Ovary (tissue), 9 donors: Measurements from ENCODE around the gene ABLIM2. TPM values are rescaled to one million over a fixed set of nuclear protein-coding genes. Genes with fewer than 3 reads are reported as not detected.

Experiments used
- DNase-seq, 5 donors: peaks; one replicate each; pipeline ENCODE4 v3.0.0-alpha.2; 2019 to 2020
- H3K27ac ChIP-seq, 2 donors: fragments of 200-600 bp; one replicate each; pipeline versions ENCODE4 v1.5.1 to v1.8.0; 2019 to 2022
- H3K27me3 ChIP-seq: fragments of 200-600 bp; one replicate; pipeline ENCODE4 v1.8.0; 2022
- H3K36me3 ChIP-seq: fragments of 200-600 bp; sonication (generic); one replicate; pipeline ENCODE4 v1.5.1; 2019
- H3K4me1 ChIP-seq: one replicate; pipeline ENCODE4 v1.8.1; 2013; ENCODE audit warnings: mild to moderate bottlenecking, moderate library complexity; ENCODE audit not compliant: insufficient read depth
- H3K4me3 ChIP-seq: fragments of 200-600 bp; sonication (generic); one replicate; pipeline ENCODE4 v1.5.1; 2017
- H3K9me3 ChIP-seq, 2 donors: fragments of 200-600 bp in 1 of 2; sonication (generic) in 1 of 2; one replicate each; pipeline versions ENCODE4 v1.5.1 to v1.8.1; 2013 to 2019; ENCODE audit warnings: mild to moderate bottlenecking in 1 of 2, moderate library complexity in 1 of 2
- CTCF ChIP-seq, 3 donors: fragments of 450-650 bp in 2 of 3; fragments of 200-600 bp in 1 of 3; IDR thresholded peaks; one replicate each; pipeline versions ENCODE4 v1.5.1 to v1.8.0; 2016 to 2022; ENCODE audit warnings: antibody characterized with exemption in 3 of 3, mild to moderate bottlenecking in 1 of 3
- EP300 ChIP-seq: sonication (generic); formaldehyde crosslinking; IDR thresholded peaks from one replicate; pipeline ENCODE4 v1.6.1; 2017; ENCODE audit warnings: antibody characterized with exemption
- POLR2A ChIP-seq: fragments of 450-650 bp; IDR thresholded peaks from one replicate; pipeline ENCODE4 v1.6.1; 2017; ENCODE audit warnings: antibody characterized with exemption, mild to moderate bottlenecking, moderate library complexity
- WGBS, 3 donors: extraction: QIAGEN DNeasy Blood & Tissue Kit in 1 of 3; methylation state at CpG; one replicate each; pipeline versions ENCODE4 v1.1.5 to v1.1.7; 2013 to 2017; 5-methylcytosine and 5-hydroxymethylcytosine counted together
- intact Hi-C, 4 donors: fragments of 100-400 bp; cut with DNase I; formaldehyde crosslinking; loops; one replicate each; pipeline versions ENCODE4 v1.11.0 to v1.15.1; 2022 to 2023
- polyA plus RNA-seq, 2 donors: library from polyadenylated mRNA; stranded (reverse); fragments of 200-250 nt in 1 of 2; fragments of 350-450 nt in 1 of 2; fragmentation: Illumina TruSeq in 1 of 2; extraction: RNeasy Lipid Tissue Mini Kit (QIAGEN cat#74804) in 1 of 2; gene quantifications; one replicate each; pipeline ENCODE4 v1.2.3, GENCODE V29; 2013 to 2014
- total RNA-seq, 7 donors: library from RNA; depleted of rRNA in 2 of 7; stranded (reverse); fragments of >200 nt in 2 of 7; fragmentation: NEBNext Ultra II Directional in 3 of 7; extraction: Animal tissue kit (Norgen Biotek cat#: 25700) in 3 of 7; gene quantifications; one replicate each; pipeline versions ENCODE4 v1.1.0 to v1.2.4, GENCODE V29; 2016 to 2023
- donor health status: DM: no; HTN: no; CAD: no; lungs with moderate emphysema.
- donor health status: DM: no; HTN: no; CAD: no.
- donor health status: Bipolar disorder and iron deficiency.
- donor health status: DM: yes; HTN: yes; CAD: no.
- donor health status: DM: no; HTN: no; CAD: no.
- donor health status: DM: yes; HTN: yes; CAD: no.

The ABLIM2 gene
- total and polyA plus RNA-seq, 9 donors = 0.81 to 7.9 (median 2.1) TPM

GRCh38 chr4:8033829-8034528, 124.6 kb downstream of the ABLIM2 start:
- no peaks in the 10 kb centered on the region for H3K36me3 ChIP-seq
- TF ChIP-seq EP300 (no peak), POLR2A (no peak), CTCF (IDR thresholded peaks at IDR 0.05) (no peak)
- no peaks in the 10 kb centered on the region for H3K27me3 ChIP-seq
- no peak overlapping the region for H3K27ac ChIP-seq
- H3K9me3 ChIP-seq = no peaks in the 10 kb centered on the region
- H3K4me3 ChIP-seq = no peak overlapping the region
- no peak for DNase-seq
- no peaks in the 10 kb centered on the region for H3K4me1 ChIP-seq
- WGBS, 3 donors = 75 to 81% (median 79%) methylated on average over 11 of the region's 11 CpGs
- intact Hi-C loops = no loop called here

- no peak overlapping the region for H3K27ac ChIP-seq
- TF ChIP-seq EP300 (no peak), CTCF (IDR thresholded peaks at IDR 0.05) (no peak), POLR2A (no peak)
- no peaks in the 10 kb centered on the region for H3K9me3 ChIP-seq
- intact Hi-C loops = no loop called here
- no peaks in the 10 kb centered on the region for H3K36me3 ChIP-seq
- H3K27me3 ChIP-seq = no peaks in the 10 kb centered on the region
- WGBS, 3 donors = 85 to 88% (median 87%) methylated on average over 17 of the region's 17 CpGs
- H3K4me1 ChIP-seq = no peaks in the 10 kb centered on the region
- H3K4me3 ChIP-seq = no peak overlapping the region
- DNase-seq = no peak
Measured at GRCh38 chr4:8033067-8033755, 125.4 kb downstream of the ABLIM2 start.

- intact Hi-C loops = no loop called here
- Histone ChIP-seq H3K36me3 (no peaks in the 10 kb centered on the region), H3K4me1 (no peaks in the 10 kb centered on the region), H3K27me3 (no peaks in the 10 kb centered on the region), H3K9me3 (no peaks in the 10 kb centered on the region), H3K27ac (no peak overlapping the region), H3K4me3 (no peak overlapping the region)
- WGBS, 3 donors = 92 to 95% (median 93%) methylated on average over 23 of the region's 23 CpGs
- TF ChIP-seq POLR2A = no peak
- TF ChIP-seq CTCF (IDR thresholded peaks at IDR 0.05) = no peak
- TF ChIP-seq EP300 = no peak
- no peak for DNase-seq
Measured at GRCh38 chr4:8032381-8032780, 126.2 kb downstream of the ABLIM2 start.

GRCh38 chr4:8030121-8030781, 128.4 kb downstream of the ABLIM2 start:
- no peak for DNase-seq
- H3K27me3 ChIP-seq = no peaks in the 10 kb centered on the region
- 87 to 92% (median 88%) methylated on average over 22 of the region's 22 CpGs for WGBS, 3 donors
- no peaks in the 10 kb centered on the region for H3K36me3 ChIP-seq
- intact Hi-C loops = no loop called here
- no peaks in the 10 kb centered on the region for H3K4me1 ChIP-seq
- no peak for TF ChIP-seq CTCF (IDR thresholded peaks at IDR 0.05)
- no peak for TF ChIP-seq EP300
- TF ChIP-seq POLR2A = no peak
- H3K4me3 ChIP-seq = no peak overlapping the region
- no peak overlapping the region for H3K27ac ChIP-seq
- no peaks in the 10 kb centered on the region for H3K9me3 ChIP-seq
